T1000 (cell line): Measurements from ENCODE around the gene CSAG1.
"Not testable (repeated sequence)": the region's sequence is repeated elsewhere in the genome, so short reads cannot be mapped to it uniquely, and the experiment has no call there.

Experiments used
- DNase-seq: peaks from one replicate; lab custom pipeline; 2025; ENCODE audit warnings: mixed read lengths; lab: John Stamatoyannopoulos, UW

Gene CSAG1

GRCh38 chrX:152697952-152698931, 35.3 kb downstream of the CSAG1 start, which contains the start of gene MAGEA3:
TSS of gene MAGEA3 (plus strand) at chrX:152698794. CDS start at chrX:152700833, 2,039 bp downstream.
- not testable (repeated sequence) for DNase-seq

GRCh38 chrX:152681012-152681411, 52.5 kb downstream of the CSAG1 start:
- not testable (repeated sequence) for DNase-seq
